Subcutaneous abdominal adipose tissue (tissue), 5 donors: ENCODE results near the gene AGO3.

Source experiments
- H3K27ac ChIP-seq: one replicate; pipeline ENCODE4 v1.7.0; 2013; ENCODE audit warnings: low read depth, mild to moderate bottlenecking, inconsistent platforms, low read length, moderate library complexity
- H3K27me3 ChIP-seq, 5 donors: one replicate each; pipeline ENCODE4 v1.7.0; 2013; ENCODE audit warnings: low read length in 5 of 5, inconsistent platforms in 1 of 5; ENCODE audit not compliant: control insufficient read depth in 5 of 5, insufficient read depth in 4 of 5
- H3K36me3 ChIP-seq, 5 donors: one replicate each; pipeline ENCODE4 v1.7.0; 2013; ENCODE audit warnings: low read length in 5 of 5; ENCODE audit not compliant: control insufficient read depth in 5 of 5, insufficient read depth in 5 of 5
- H3K4me1 ChIP-seq, 5 donors: one replicate each; pipeline ENCODE4 v1.7.0; 2013; ENCODE audit warnings: low read length in 5 of 5, mild to moderate bottlenecking in 3 of 5, moderate library complexity in 1 of 5; ENCODE audit not compliant: control insufficient read depth in 5 of 5, insufficient read depth in 5 of 5
- H3K4me3 ChIP-seq, 5 donors: one replicate each; pipeline ENCODE4 v1.7.0; 2013; ENCODE audit warnings: low read length in 5 of 5, low read depth in 1 of 5
- H3K9ac ChIP-seq, 5 donors: one replicate each; pipeline ENCODE4 v1.7.0; 2013; ENCODE audit warnings: low read length in 5 of 5, mild to moderate bottlenecking in 4 of 5, moderate library complexity in 3 of 5
- H3K9me3 ChIP-seq, 5 donors: one replicate each; pipeline ENCODE4 v1.7.0; 2013; ENCODE audit warnings: low read length in 5 of 5; ENCODE audit not compliant: control insufficient read depth in 5 of 5
- donor health status: healthy.
- donor health status: healthy.
- donor health status: healthy.
- donor health status: healthy.
- donor health status: healthy.

AGO3 gene

GRCh38 chr1:35923791-35924221 lies 7.1 kb upstream of the AGO3 start:
- Histone ChIP-seq H3K36me3 (peaks cover 0 to 28% (median 22%) of the 10 kb centered on the region in 5 donors), H3K4me3 (no peak overlapping the region), H3K27ac (no peak overlapping the region), H3K9ac (peak overlapping the region in 1 of 5 donors; percentile 27), H3K27me3 (no peaks in the 10 kb centered on the region), H3K4me1 (peaks cover 0 to 24% (median 8%) of the 10 kb centered on the region in 5 donors), H3K9me3 (no peaks in the 10 kb centered on the region)

GRCh38 chr1:35924838-35925237 lies 6.1 kb upstream of the AGO3 start:
- Histone ChIP-seq H3K27ac (no peak overlapping the region), H3K9ac (peak overlapping the region in 1 of 5 donors; percentile 16), H3K27me3 (no peaks in the 10 kb centered on the region), H3K9me3 (no peaks in the 10 kb centered on the region), H3K4me1 (peaks cover 2 to 29% (median 10%) of the 10 kb centered on the region in 5 donors), H3K36me3 (peaks cover 0 to 17% (median 12%) of the 10 kb centered on the region in 5 donors), H3K4me3 (no peak overlapping the region)

DNA sequence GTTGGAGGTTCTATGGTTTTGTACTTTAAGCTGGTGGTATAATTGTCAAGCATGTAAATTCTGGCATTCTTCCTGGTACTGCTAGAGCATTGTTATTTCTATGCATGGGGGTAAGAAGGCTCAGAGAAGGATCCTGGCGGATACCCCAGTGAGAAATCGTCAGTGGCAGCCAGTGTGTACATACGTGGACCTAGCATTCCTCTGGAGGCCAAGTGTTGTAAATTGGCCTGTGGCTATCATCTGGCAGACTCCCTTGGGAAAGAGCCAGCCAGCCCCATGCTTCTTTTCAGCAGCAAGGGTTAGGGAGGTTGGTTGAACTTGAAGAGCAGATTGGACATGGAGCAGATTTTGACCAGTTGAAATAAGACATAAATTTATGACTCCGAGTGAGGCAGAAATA lies 5.2 kb upstream of the AGO3 start:
- H3K36me3 ChIP-seq, result peaks cover 0 to 8% (median 5%) of the 10 kb centered on the region in 5 donors
- peaks cover 3 to 32% (median 14%) of the 10 kb centered on the region in 5 donors for H3K4me1 ChIP-seq
- no peaks in the 10 kb centered on the region for H3K27me3 ChIP-seq
- H3K9me3 ChIP-seq, result no peaks in the 10 kb centered on the region
- H3K4me3 ChIP-seq, result no peak overlapping the region
- H3K9ac ChIP-seq, result no peak overlapping the region
- H3K27ac ChIP-seq, result no peak overlapping the region

GRCh38 chr1:35927472-35927871 lies 3.4 kb upstream of the AGO3 start:
- Histone ChIP-seq H3K4me3 (no peak overlapping the region), H3K4me1 (peaks cover 3 to 42% (median 25%) of the 10 kb centered on the region in 5 donors), H3K36me3 (no peaks in the 10 kb centered on the region), H3K27ac (no peak overlapping the region), H3K9me3 (no peaks in the 10 kb centered on the region), H3K9ac (no peak overlapping the region), H3K27me3 (no peaks in the 10 kb centered on the region)

- Histone ChIP-seq H3K4me1 (peaks cover 0 to 35% (median 31%) of the 10 kb centered on the region in 5 donors), H3K9ac (peak overlapping the region; percentile 78 to 95 (median 89)), H3K4me3 (peak overlapping the region; percentile 76 to 93 (median 84)), H3K9me3 (no peaks in the 10 kb centered on the region), H3K27ac (peak overlapping the region; percentile 85), H3K36me3 (no peaks in the 10 kb centered on the region), H3K27me3 (no peaks in the 10 kb centered on the region)
These were observed 944 bp upstream of the AGO3 start for GRCh38 chr1:35929730-35930592.

GRCh38 chr1:35931446-35932157 lies 697 bp downstream of the AGO3 start:
- Histone ChIP-seq H3K27me3 (no peaks in the 10 kb centered on the region), H3K27ac (peak overlapping the region; percentile 85), H3K4me3 (peak overlapping the region; percentile 76 to 97 (median 88)), H3K9ac (peak overlapping the region; percentile 75 to 98 (median 95)), H3K9me3 (no peaks in the 10 kb centered on the region), H3K4me1 (peaks cover 0 to 27% (median 22%) of the 10 kb centered on the region in 5 donors), H3K36me3 (no peaks in the 10 kb centered on the region)

DNA sequence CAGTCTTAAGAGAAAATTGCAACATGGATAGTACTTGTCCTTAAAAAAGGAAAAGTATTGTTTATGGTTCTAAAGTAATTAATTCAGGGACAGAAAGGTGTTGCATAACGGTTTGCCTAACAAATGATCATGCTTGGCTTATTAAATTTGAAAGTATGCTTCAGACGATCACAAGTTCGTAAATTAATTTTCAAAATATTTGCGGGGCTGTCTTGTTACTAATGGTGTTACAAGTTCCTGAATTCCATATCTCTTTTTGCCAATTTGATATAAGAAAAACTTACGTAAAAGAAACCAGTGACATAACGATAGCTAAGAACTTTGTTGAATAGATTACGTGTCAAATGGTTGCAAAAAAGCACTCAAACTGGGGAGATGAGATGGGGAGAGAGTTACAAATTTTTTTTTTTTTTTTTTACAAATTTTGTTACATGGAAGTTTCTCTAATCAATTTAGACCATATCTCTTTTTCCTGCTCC lies 1.3 kb downstream of the AGO3 start:
- peak overlapping the region; percentile 85 for H3K27ac ChIP-seq
- no peaks in the 10 kb centered on the region for H3K36me3 ChIP-seq
- peaks cover 0 to 27% (median 22%) of the 10 kb centered on the region in 5 donors for H3K4me1 ChIP-seq
- H3K27me3 ChIP-seq, result no peaks in the 10 kb centered on the region
- peak overlapping the region; percentile 76 to 97 (median 88) for H3K4me3 ChIP-seq
- no peaks in the 10 kb centered on the region for H3K9me3 ChIP-seq
- H3K9ac ChIP-seq, result peak overlapping the region in 4 of 5 donors; percentile 92 to 98 (median 96)

- no peaks in the 10 kb centered on the region for H3K36me3 ChIP-seq
- peak overlapping the region; percentile 85 for H3K27ac ChIP-seq
- H3K27me3 ChIP-seq, result no peaks in the 10 kb centered on the region
- H3K9me3 ChIP-seq, result no peaks in the 10 kb centered on the region
- H3K4me3 ChIP-seq, result no peak overlapping the region
- peaks cover 0 to 27% (median 22%) of the 10 kb centered on the region in 5 donors for H3K4me1 ChIP-seq
- peak overlapping the region in 1 of 5 donors; percentile 95 for H3K9ac ChIP-seq
These were observed 2.0 kb downstream of the AGO3 start for GRCh38 chr1:35932941-35933340.

DNA sequence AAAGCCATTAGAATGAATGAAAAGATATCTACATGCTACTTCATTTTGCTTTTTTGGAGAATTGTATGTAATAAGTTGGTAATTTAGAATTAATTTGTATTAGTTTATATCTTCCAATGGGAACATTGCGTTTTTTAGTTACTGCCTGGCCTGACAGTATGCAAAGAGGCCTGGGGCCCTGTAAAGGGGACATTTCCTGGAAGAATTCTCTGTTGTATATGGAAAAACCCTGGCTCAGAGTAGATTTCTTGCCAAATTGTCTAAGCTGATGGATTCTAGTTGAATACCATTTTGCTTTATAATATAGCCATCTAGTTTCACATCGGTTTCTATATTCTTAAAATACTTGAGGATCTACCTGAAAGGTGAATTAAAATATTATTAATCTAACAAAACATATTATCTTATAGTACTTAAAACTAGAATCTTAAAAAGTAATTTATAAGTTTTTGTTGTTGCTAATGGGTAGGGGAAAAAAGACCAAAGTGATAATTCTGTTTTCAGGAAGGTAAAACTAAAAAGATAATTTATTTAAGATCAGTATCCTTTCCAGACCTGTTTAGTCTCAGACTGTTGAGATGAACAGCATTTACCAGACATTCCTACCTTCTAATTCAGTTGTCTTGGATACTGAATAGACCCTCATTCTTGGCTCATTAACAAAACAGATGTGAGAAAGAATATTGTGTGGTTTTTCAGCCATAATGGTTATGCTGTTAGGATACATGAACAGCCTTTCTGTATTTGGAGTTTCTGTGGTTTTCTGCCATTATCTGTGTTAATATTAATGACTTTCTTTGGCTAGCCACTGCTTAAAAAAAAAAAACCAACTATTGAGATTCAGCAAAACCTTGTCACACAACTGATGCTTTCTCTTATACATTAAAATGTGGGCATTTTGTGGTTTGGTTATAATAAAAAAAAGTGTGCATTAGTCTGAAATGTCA lies 4.8 kb downstream of the AGO3 start:
- Histone ChIP-seq H3K27ac (peak overlapping the region; percentile 61), H3K27me3 (no peaks in the 10 kb centered on the region), H3K9ac (peak overlapping the region in 1 of 5 donors; percentile 44), H3K4me1 (peaks cover 0 to 20% (median 16%) of the 10 kb centered on the region in 5 donors), H3K36me3 (no peaks in the 10 kb centered on the region), H3K4me3 (no peak overlapping the region), H3K9me3 (no peaks in the 10 kb centered on the region)
